Measurements from ENCODE around the gene NR2F6. TPM values are rescaled to one million over a fixed set of nuclear protein-coding genes. Genes with fewer than 3 reads are reported as not detected.
A peak's percentile ranks its signal among the peaks of the same experiment; 100 is the strongest.

NR2F6 gene
- total RNA-seq, 1 experiment from 2014 or later: 90.8 TPM

GRCh38 chr19:17236811-17237543 is 8.7 kb downstream of the NR2F6 start:
- H3K4me1 ChIP-seq (replicated peaks; ENCODE audit: insufficient read depth): peaks cover 22% of the 10 kb centered on the region
- intact Hi-C loops (cut with micrococcal nuclease; ENCODE audit: unreplicated experiment): no loop called here

GRCh38 chr19:17235971-17236777 is 9.5 kb downstream of the NR2F6 start:
- Histone ChIP-seq H3K4me2 (peak overlapping the region; percentile 58; the same call in 1 of the 2 replicates), H3K9me2 (ENCODE audit: insufficient read depth) (no peaks in the 10 kb centered on the region), H4K20me1 (ENCODE audit: insufficient read depth) (peaks cover 66% of the 10 kb centered on the region), H3K4me3 (peak overlapping the region; percentile 40; the same call in 1 of the 2 replicates), H3F3A (ENCODE audit: insufficient read depth, low read depth) (peaks cover 70% of the 10 kb centered on the region), H3K27ac (no peak overlapping the region), H3K27me3 (ENCODE audit: insufficient read depth, low read depth) (no peaks in the 10 kb centered on the region), H3K36me3 (ENCODE audit: low read depth) (peaks cover 31% of the 10 kb centered on the region), H2AFZ (no peak overlapping the region), H3K9me3 (ENCODE audit: insufficient read depth, low read depth) (no peaks in the 10 kb centered on the region), H3K4me1 (replicated peaks; ENCODE audit: insufficient read depth) (peaks cover 14% of the 10 kb centered on the region; the same call in 1 of the 2 replicates), H3K79me2 (ENCODE audit: low read depth) (peaks cover 69% of the 10 kb centered on the region)
- ChIA-PET CTCF (no interaction called here), POLR2A (ENCODE audit: unreplicated experiment) (interaction anchor here (0.6 to 0.7 kb wide), 2 partner anchors 30 to 76 kb away, joined by 9 read pairs; no protein-coding TSS in a partner anchor)
- BruUV-seq (replicated peaks): no TSS peak
- intact Hi-C loops (cut with micrococcal nuclease; ENCODE audit: unreplicated experiment): no loop called here
- DNase-seq: peak; percentile 22 to 35
- no peak for TF ChIP-seq EZH2 (IDR thresholded peaks at IDR 0.05; ENCODE audit: low read depth)
- TF ChIP-seq CTCF (conservative IDR thresholded peaks at IDR 0.05): no peak

More at GRCh38 chr19:17236811-17237543, 8.7 kb downstream of the NR2F6 start:
- DNase-seq: no peak
- Histone ChIP-seq H3K79me2 (ENCODE audit: low read depth) (peaks cover 77% of the 10 kb centered on the region), H3K27ac (no peak overlapping the region), H3F3A (ENCODE audit: insufficient read depth, low read depth) (peaks cover 62% of the 10 kb centered on the region), H4K20me1 (ENCODE audit: insufficient read depth) (peaks cover 66% of the 10 kb centered on the region), H2AFZ (no peak overlapping the region), H3K4me2 (no peak overlapping the region), H3K4me3 (no peak overlapping the region), H3K9me2 (ENCODE audit: insufficient read depth) (no peaks in the 10 kb centered on the region), H3K9me3 (ENCODE audit: insufficient read depth, low read depth) (no peaks in the 10 kb centered on the region), H3K27me3 (ENCODE audit: insufficient read depth, low read depth) (no peaks in the 10 kb centered on the region), H3K36me3 (ENCODE audit: low read depth) (peaks cover 25% of the 10 kb centered on the region)
- TF ChIP-seq CTCF (conservative IDR thresholded peaks at IDR 0.05) (no peak), EZH2 (IDR thresholded peaks at IDR 0.05; ENCODE audit: low read depth) (no peak)
- no TSS peak for BruUV-seq (replicated peaks)
- ChIA-PET CTCF (no interaction called here), POLR2A (ENCODE audit: unreplicated experiment) (interaction anchor here (0.6 to 0.7 kb wide), 2 partner anchors 30 to 75 kb away, joined by 9 read pairs; no protein-coding TSS in a partner anchor)

GRCh38 chr19:17235300-17235970 is 10.3 kb downstream of the NR2F6 start:
- Histone ChIP-seq H3K79me2 (ENCODE audit: low read depth) (peaks cover 61% of the 10 kb centered on the region), H3K27me3 (ENCODE audit: insufficient read depth, low read depth) (no peaks in the 10 kb centered on the region), H3K9me2 (ENCODE audit: insufficient read depth) (no peaks in the 10 kb centered on the region), H2AFZ (no peak overlapping the region), H3K4me2 (peak overlapping the region; percentile 58), H3K36me3 (ENCODE audit: low read depth) (peaks cover 26% of the 10 kb centered on the region), H3K4me3 (peak overlapping the region; percentile 40; the same call in 1 of the 2 replicates), H4K20me1 (ENCODE audit: insufficient read depth) (peaks cover 63% of the 10 kb centered on the region), H3K4me1 (replicated peaks; ENCODE audit: insufficient read depth) (peaks cover 7% of the 10 kb centered on the region; the same call in 1 of the 2 replicates), H3K9me3 (ENCODE audit: insufficient read depth, low read depth) (no peaks in the 10 kb centered on the region), H3K27ac (no peak overlapping the region), H3F3A (ENCODE audit: insufficient read depth, low read depth) (peaks cover 72% of the 10 kb centered on the region)
- POLR2A ChIA-PET (ENCODE audit: unreplicated experiment): interaction anchor here (0.6 kb wide), 1 partner anchor 340 kb away, joined by 22 read pairs; no protein-coding TSS in a partner anchor
- CTCF ChIA-PET: interaction anchor here (0.6 kb wide), 1 partner anchor 115 kb away, joined by 3 read pairs; no protein-coding TSS in a partner anchor
- no TSS peak for BruUV-seq (replicated peaks)
- intact Hi-C loops (cut with micrococcal nuclease; ENCODE audit: unreplicated experiment): no loop called here
- TF ChIP-seq CTCF (conservative IDR thresholded peaks at IDR 0.05) (no peak), EZH2 (IDR thresholded peaks at IDR 0.05; ENCODE audit: low read depth) (no peak)
- peak in 1 of 2 experiments; percentile 24 for DNase-seq
